ENCODE data around the gene CUZD1.

CUZD1 gene

DNA sequence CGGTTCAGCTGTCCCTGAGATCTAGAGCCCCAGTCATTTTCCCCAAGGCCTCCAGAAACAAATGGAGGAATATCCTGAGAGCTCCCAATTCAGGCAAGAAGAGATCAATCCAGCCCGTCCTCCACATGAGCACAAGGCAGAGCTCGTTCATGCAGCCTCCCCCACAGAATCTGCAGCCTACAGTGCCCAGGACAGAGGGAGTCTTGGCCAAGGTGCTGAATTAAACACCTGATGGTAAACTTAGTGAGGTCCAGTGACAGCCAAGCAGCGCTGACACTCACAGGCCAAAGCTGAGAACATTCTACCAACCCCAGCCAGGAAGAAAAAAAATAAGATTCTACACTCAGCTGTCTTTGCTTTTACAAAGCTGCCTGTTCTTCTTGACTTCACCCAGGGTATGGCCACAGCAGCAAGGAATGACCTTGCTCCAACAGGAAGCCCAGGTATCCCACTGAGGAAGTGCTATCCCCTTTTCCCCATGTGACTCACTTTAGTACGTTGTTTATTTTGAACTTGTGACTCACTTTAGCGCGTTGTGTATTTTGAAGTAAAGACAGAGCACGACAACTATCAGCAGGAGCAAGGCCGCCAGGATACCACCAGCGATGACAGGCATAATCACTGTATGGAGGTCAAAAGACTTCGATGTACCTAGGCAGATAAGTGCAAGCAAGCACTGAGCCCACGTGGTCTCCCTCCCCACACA lies 4.4 kb upstream of the CUZD1 start:
- in situ Hi-C loops (cut with HindIII; ENCODE audit: low pct_unique_long_range_greater_than_20kb, low sequenced_read_pairs) = no loop called here
- TF ChIP-seq JUND (IDR thresholded peaks at IDR 0.05; ENCODE audit: low read depth) = no peak
- no peak for DNase-seq (ENCODE audit: low read depth in 1 of 2, low spot score in 1 of 2)

DNA sequence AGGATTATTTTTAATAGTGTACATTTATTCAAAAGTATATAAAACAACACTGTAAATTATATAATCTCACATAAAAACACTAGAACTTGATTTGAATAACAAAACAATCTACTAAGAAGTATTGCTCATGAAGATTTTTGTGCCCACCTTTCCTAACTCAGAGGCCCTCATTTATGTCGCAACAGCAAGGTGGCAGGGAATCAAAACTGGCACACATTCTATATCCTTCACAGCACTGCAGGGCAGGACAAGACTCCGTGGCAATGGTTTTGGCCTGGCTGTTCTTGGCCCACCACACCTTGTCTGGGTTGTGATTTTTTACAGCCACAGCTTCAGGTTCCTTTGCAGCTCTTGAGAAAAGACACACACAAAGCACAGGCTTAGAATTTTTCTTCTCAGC lies 3.4 kb upstream of the CUZD1 start:
- no peak for TF ChIP-seq JUND (IDR thresholded peaks at IDR 0.05; ENCODE audit: low read depth)
- in situ Hi-C loops (cut with HindIII; ENCODE audit: low pct_unique_long_range_greater_than_20kb, low sequenced_read_pairs) = no loop called here
- no peak for DNase-seq (ENCODE audit: low read depth in 1 of 2, low spot score in 1 of 2)

DNA sequence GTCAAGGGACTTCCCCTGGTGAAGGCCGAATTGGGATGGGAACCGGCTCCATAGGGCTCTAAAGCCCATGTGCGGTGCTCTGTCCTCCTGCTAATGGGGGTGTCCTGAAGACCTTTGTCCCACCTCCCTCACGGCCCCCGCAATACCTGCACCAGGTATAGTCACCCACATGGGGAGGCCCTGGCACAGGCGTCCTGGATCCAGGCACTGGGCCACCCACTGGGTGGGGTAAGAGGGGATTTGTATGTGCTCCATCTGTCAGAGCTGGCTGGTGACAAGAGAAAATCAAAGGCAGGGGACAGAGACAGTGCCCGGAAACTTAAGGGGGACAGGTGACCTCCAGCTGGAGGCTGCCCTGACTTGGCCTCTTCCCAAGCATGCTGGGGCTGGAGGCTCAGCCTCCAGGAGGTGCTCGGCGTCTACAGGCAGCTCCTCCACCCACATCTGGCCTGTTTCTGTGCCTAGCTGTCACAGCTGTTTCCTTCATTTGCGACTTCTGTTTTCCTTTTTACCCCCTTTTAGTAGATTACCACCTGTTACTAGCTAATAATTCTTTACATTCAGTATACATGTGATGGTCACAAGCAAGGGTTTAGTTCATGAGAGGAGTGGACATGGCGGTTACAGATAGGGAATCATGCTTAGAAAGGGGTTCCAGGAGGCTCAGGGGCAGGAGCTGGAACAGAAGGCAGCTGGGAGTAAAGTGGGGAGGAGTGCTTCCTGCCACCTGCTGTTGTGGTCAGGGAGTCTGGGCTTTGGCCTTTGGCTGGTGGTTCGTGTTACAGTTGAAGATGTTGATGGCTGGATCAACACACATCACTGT lies 2.3 kb upstream of the CUZD1 start:
- in situ Hi-C loops (cut with HindIII; ENCODE audit: low pct_unique_long_range_greater_than_20kb, low sequenced_read_pairs) = no loop called here
- DNase-seq (ENCODE audit: low read depth in 1 of 2, low spot score in 1 of 2) = no peak

DNA sequence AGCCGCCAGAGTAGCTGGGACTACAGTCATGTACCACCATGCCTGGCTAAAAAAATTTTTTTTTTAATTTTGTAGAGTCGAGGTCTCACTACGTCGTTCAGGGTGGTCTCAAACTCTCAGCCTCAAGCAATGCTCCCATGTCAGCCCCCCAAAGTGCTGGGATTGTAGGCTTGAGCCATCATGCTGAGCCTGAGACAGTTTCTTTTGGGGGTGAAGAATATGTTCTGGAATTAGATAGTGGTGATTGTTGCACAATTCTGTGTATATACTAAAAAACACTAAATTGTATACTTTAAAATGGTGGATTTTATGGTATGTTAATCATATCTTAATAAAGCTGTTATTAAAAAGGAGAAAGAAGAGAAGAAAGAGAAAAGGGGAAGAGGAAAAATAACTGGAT lies 1.5 kb downstream of the CUZD1 start:
- in situ Hi-C loops (cut with HindIII; ENCODE audit: low pct_unique_long_range_greater_than_20kb, low sequenced_read_pairs) = no loop called here
- TF ChIP-seq JUND (IDR thresholded peaks at IDR 0.05; ENCODE audit: low read depth) = no peak
- DNase-seq (ENCODE audit: low read depth in 1 of 2, low spot score in 1 of 2) = no peak

More for the DNA sequence above, 2.3 kb upstream of the CUZD1 start:
- TF ChIP-seq JUND (IDR thresholded peaks at IDR 0.05; ENCODE audit: low read depth) = no peak

DNA sequence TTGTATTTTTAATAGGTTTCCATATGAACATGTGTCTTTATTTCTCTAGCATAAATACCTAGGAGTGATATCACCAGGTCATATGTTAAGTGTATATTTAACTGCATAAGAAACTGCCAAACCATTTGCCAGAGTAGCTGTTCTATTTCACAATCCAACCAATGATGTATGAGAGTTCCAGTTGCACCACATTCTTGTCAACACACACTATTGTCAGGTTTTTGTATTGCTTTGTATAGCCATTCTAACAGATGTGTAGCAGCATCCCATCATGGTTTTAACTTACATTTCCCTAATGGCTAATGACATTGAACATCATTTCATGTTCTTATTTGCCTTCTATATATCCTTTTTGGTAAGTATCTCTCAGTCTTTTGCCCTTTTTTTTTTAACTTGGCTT lies 4.1 kb downstream of the CUZD1 start:
- in situ Hi-C loops (cut with HindIII; ENCODE audit: low pct_unique_long_range_greater_than_20kb, low sequenced_read_pairs) = no loop called here
- no peak for DNase-seq (ENCODE audit: low read depth in 1 of 2, low spot score in 1 of 2)
- no peak for TF ChIP-seq JUND (IDR thresholded peaks at IDR 0.05; ENCODE audit: low read depth)

DNA sequence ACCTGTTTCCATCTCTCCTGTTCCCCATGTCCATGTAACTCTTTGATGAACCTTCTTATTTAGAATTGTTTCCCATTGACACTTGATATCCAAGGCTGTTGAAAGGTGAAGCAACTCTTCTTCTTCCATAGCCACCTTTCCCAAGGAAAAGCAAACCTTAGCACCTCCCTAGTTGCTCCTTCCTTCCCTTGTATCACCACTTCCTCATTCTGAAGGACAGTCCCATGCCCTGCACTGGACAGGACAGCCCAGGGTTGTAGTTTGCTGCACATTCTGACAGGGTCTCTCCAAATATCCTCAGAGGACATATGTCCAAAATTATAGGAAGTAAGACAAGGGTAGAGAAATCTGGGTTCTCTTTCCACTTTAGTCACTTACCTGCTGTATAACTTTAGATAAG lies 6.2 kb downstream of the CUZD1 start:
- in situ Hi-C loops (cut with HindIII; ENCODE audit: low pct_unique_long_range_greater_than_20kb, low sequenced_read_pairs) = no loop called here
- no peak for TF ChIP-seq JUND (IDR thresholded peaks at IDR 0.05; ENCODE audit: low read depth)
- DNase-seq (ENCODE audit: low read depth in 1 of 2, low spot score in 1 of 2) = no peak

DNA sequence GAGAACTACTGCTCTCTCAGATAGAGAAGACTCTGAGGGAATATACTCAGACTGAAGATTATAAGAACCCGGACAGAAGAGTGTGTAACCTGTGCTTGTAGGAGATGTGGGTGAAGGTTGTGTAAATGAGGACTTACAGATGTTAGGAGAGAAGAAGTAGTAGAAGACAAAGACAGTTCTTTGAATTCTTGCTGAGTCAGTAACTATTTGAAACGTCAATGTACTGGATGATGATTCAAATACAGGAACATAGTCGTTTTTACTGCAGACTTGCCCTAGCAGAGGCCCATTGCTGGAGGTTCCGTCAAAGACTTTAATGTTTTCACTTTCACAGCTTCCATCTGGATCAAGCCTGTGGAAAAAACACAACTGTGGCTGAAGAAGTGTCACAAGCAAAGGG lies 6.8 kb downstream of the CUZD1 start:
- TF ChIP-seq JUND (IDR thresholded peaks at IDR 0.05; ENCODE audit: low read depth) = no peak
- in situ Hi-C loops (cut with HindIII; ENCODE audit: low pct_unique_long_range_greater_than_20kb, low sequenced_read_pairs) = no loop called here
- DNase-seq (ENCODE audit: low read depth in 1 of 2, low spot score in 1 of 2) = no peak

DNA sequence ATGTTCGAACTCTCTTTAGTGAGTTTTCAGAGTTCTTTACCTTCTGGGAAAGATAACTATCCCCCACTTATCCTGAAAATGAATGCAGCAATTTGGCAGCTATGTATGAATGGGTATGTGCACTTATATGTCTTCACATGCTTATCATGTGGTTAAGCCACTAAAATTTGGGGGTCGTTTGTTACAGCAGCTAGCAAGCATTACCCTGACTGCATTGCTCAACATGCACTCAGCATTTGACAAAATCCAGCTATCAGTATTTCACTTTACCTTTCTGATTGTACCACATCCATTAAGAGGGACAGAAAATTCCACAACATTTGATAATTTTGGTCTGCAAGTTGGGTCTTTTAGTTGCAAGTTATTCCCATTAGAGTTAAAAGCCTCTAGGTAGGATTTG lies 9.7 kb downstream of the CUZD1 start:
- TF ChIP-seq JUND (IDR thresholded peaks at IDR 0.05; ENCODE audit: low read depth) = no peak
- no peak for DNase-seq (ENCODE audit: low read depth in 1 of 2, low spot score in 1 of 2)
- in situ Hi-C loops (cut with HindIII; ENCODE audit: low pct_unique_long_range_greater_than_20kb, low sequenced_read_pairs) = no loop called here

DNA sequence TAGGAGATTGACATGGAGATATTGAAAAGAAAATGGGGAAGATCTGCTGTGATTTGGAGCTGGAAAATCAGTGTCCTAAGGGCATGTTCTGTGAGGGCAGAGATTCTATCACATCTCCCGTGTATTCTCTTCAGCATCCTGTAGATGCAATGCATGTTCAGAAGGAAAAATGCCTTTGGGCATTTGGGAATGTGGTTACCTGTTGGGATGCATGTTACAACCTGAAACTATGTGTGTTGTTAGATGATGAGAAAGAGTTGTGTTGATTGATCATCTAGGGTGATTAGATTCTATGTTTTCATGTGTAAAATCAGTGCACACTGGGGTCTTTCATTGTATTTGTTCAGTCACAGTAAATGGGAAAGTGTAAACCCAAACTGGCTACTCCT lies 14.7 kb downstream of the CUZD1 start:
- DNase-seq (ENCODE audit: low read depth in 1 of 2, low spot score in 1 of 2) = no peak
- in situ Hi-C loops (cut with HindIII; ENCODE audit: low pct_unique_long_range_greater_than_20kb, low sequenced_read_pairs) = no loop called here
- TF ChIP-seq JUND (IDR thresholded peaks at IDR 0.05; ENCODE audit: low read depth) = no peak

DNA sequence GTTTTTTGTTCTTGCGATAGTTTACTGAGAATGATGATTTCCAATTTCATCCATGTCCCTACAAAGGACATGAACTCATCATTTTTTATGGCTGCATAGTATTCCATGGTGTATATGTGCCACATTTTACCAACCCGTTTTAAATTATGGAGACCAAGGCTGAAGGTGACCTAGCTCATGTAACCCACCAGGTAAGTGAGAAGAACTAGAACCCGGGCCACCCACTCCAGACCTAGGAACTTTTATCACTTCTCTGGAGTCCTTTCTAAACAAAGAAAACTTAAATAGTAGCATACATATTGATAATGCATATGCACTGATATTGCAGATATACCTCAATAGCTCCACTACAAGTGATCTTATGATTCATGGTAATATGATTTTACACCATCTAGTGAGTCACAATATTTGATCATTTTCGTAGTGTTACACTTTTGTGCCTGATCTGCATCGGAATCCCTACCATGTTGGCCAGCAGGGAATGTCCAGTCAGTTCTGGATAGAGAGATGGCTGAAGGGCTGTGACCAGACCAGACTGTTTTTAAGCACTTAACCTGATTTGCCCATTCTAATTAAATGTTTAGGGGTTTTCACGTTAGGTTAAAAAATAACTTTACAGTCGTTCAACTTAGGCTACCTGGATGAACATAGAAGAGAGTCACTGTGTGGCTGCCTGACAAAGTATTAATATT lies 15.2 kb downstream of the CUZD1 start:
- TF ChIP-seq JUND (IDR thresholded peaks at IDR 0.05; ENCODE audit: low read depth) = no peak
- no peak for DNase-seq (ENCODE audit: low read depth in 1 of 2, low spot score in 1 of 2)
- in situ Hi-C loops (cut with HindIII; ENCODE audit: low pct_unique_long_range_greater_than_20kb, low sequenced_read_pairs) = no loop called here

DNA sequence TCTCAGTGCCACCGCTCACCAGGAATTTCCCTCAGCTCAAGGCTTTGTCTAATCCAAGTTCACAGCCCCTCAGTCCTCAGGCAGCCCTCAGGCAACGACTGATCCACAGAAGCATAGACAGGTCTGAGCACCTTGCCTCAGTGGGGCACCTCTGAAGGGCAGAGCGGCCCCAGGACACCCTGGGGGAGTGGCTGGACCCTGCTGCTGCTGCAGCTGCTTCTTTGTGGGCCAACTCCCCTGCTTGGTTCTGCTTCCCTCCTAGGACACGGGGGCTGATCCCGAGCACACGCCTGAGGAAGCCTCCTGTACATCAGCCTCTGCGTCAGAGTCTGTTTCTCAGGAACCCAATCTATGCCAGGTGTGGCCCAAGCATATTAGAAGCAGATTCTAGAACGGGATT lies 16.2 kb downstream of the CUZD1 start:
- in situ Hi-C loops (cut with HindIII; ENCODE audit: low pct_unique_long_range_greater_than_20kb, low sequenced_read_pairs) = no loop called here
- DNase-seq (ENCODE audit: low read depth in 1 of 2, low spot score in 1 of 2) = no peak

DNA sequence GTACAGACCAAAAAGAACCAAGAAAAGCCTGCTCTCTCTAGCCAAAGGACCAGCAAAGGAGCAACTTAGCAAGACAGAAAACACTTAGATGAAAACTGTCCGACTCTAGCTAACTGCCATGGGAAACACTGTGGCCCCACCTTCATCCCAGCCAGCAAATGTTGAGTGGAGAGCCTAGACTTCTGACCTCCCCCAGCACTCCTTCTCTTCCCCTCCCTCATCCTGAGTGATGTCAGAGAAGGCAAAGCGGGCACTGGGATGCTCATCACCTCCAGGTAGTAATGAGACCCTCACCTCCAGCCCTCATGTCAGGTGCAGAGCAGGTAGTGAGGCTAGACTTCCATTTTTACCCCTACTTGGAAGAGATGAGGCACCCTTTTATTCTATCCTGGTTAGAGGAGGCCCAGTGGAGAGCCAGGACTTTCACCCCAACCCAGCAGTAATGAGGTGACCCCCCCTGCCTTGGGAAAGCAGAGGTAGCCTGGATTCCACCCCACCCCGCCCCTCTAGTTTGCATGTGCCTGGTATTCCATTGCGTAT lies 16.9 kb downstream of the CUZD1 start:
- TF ChIP-seq JUND (IDR thresholded peaks at IDR 0.05; ENCODE audit: low read depth) = no peak
- in situ Hi-C loops (cut with HindIII; ENCODE audit: low pct_unique_long_range_greater_than_20kb, low sequenced_read_pairs) = no loop called here
- no peak for DNase-seq (ENCODE audit: low read depth in 1 of 2, low spot score in 1 of 2)

More for the DNA sequence above, 16.2 kb downstream of the CUZD1 start:
- TF ChIP-seq JUND (IDR thresholded peaks at IDR 0.05; ENCODE audit: low read depth) = no peak

DNA sequence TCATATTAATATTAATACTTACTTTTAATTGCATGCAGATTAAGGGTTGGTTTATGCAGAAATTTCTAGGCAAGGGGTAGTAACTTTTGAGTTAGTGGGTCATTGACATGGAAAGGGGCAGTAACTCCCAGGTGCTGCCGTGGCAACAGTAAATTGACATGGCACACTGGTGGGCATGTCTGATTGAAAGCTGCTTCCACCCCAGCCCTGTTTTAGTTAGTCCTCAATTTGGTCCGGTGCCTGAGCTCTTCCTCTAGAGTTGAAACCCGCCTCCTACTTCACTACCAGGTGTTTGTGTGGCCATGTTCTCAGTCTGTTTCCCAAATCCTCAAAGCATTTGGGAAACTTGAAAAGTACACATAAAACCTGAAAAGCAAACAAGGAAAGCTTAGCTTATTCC lies 18.4 kb downstream of the CUZD1 start:
- in situ Hi-C loops (cut with HindIII; ENCODE audit: low pct_unique_long_range_greater_than_20kb, low sequenced_read_pairs) = no loop called here
- no peak for DNase-seq (ENCODE audit: low read depth in 1 of 2, low spot score in 1 of 2)
- TF ChIP-seq JUND (IDR thresholded peaks at IDR 0.05; ENCODE audit: low read depth) = no peak
